Right lung (tissue), 10 donors: ENCODE data around the gene AQP4. TPM values are rescaled to one million over a fixed set of nuclear protein-coding genes. Genes with fewer than 3 reads are reported as not detected.

Source experiments
- DNase-seq, 2 donors: peaks; one replicate each; pipeline ENCODE4 v3.0.0-alpha.2; 2013
- long read RNA-seq, 8 donors: transcript quantifications; one replicate each; lab custom pipeline, GENCODE V29; 2026
- polyA plus RNA-seq, 5 donors: library from polyadenylated mRNA; unstranded; fragments of 120-200 nt; gene quantifications; one replicate each; pipeline versions ENCODE4 v1.2.1 to v1.2.3, GENCODE V29; 2013; ENCODE audit warnings: inconsistent platforms in 1 of 5, low replicate concordance in 1 of 5; ENCODE audit not compliant: insufficient read length in 5 of 5, insufficient read depth in 1 of 5

Gene AQP4
- 10 to 100 TPM; 30.6 to 99.5 (median 66.2) TPM for polyA plus RNA-seq
- long read RNA-seq, donor 1, full-length matches to known transcripts: 68 of 76 reads
- long read RNA-seq, donor 1, partial matches to known transcripts: 8 of 76 reads
- long read RNA-seq, donor 1, other reads (novel, unspliced or antisense): 0 of 76 reads
- long read RNA-seq, donor 2, full-length matches to known transcripts: 11 of 11 reads
- long read RNA-seq, donor 2, partial matches to known transcripts: 0 of 11 reads
- long read RNA-seq, donor 2, other reads (novel, unspliced or antisense): 0 of 11 reads
- long read RNA-seq, donor 3, full-length matches to known transcripts: 27 of 27 reads
- long read RNA-seq, donor 3, partial matches to known transcripts: 0 of 27 reads
- long read RNA-seq, donor 3, other reads (novel, unspliced or antisense): 0 of 27 reads
- long read RNA-seq, donor 4, full-length matches to known transcripts: 9 of 9 reads
- long read RNA-seq, donor 4, partial matches to known transcripts: 0 of 9 reads
- long read RNA-seq, donor 4, other reads (novel, unspliced or antisense): 0 of 9 reads
- long read RNA-seq, donor 5, full-length matches to known transcripts: 58 of 64 reads
- long read RNA-seq, donor 5, partial matches to known transcripts: 6 of 64 reads
- long read RNA-seq, donor 5, other reads (novel, unspliced or antisense): 0 of 64 reads
- long read RNA-seq, donor 6, full-length matches to known transcripts: 51 of 58 reads
- long read RNA-seq, donor 6, partial matches to known transcripts: 7 of 58 reads
- long read RNA-seq, donor 6, other reads (novel, unspliced or antisense): 0 of 58 reads
- long read RNA-seq, donor 7, full-length matches to known transcripts: 23 of 23 reads
- long read RNA-seq, donor 7, partial matches to known transcripts: 0 of 23 reads
- long read RNA-seq, donor 7, other reads (novel, unspliced or antisense): 0 of 23 reads
- long read RNA-seq, donor 8, full-length matches to known transcripts: 6 of 6 reads
- long read RNA-seq, donor 8, partial matches to known transcripts: 0 of 6 reads
- long read RNA-seq, donor 8, other reads (novel, unspliced or antisense): 0 of 6 reads

DNA sequence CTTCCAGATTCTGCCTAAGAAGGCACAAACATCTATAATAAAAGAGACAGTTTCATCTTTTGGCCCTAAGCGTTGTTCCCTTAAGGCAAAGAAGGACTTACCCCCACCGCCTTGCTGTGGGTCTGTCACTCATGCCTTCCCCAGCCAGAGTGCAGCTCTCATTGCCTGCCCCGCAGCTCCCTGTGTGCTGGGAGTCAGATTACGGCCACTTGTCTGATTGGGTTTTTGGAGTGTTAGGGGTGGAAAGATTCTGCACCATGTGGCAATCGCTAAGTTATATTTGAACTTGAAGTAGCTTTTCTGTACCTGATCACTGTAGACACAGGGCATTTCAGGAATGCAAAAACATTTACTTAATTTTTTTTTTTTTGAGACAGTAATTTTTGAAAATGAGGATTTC is at the start of gene AQP4:
AQP4 (minus strand) TSS at position 151 of the 400 bp plus-strand sequence; CDS start at position 133, 18 bp downstream.
- DNase-seq: peak; percentile 44 to 51

DNA sequence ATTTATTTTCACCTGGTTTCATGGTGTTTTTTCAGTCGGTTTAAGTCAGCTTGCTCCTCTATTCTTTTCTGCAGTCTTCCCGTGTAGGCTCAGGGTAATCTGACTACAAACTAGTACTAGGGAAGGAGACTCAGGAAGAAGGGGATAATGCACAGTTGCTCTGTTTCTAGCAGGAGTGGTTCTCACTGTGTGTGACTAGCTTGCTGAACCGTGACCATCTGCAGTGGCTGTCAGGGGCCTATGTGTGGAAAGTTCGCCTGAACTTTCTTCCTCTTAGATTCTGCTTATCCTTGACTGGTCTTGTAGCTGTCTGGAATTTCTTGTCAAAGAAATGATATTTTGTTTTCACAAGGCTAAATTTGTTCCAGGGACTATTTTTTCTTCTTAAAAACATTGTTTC is 46.3 kb upstream of the AQP4 start:
- DNase-seq: no peak

- DNase-seq: no peak
Measured at GRCh38 chr18:26909599-26910290, 44.2 kb upstream of the AQP4 start.

DNA sequence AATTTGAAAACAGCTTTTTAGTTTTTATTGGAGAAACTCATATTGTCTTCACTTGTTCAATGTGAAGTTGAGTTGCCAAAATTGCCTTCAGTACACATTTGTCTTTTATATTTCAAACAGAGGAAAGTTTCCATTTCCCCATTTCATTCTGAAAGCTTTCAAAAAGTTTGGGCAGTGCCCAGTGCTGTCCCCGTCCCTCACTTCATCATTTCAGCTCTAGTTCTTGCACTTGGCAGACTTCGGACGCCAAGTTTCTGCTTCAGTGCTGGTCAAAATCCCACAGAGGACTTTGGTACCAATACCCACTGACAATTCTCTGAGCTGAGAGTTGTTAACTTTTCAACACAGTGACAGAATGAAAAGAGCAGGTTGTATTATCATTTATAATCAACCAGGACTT is 43.4 kb upstream of the AQP4 start:
- no peak for DNase-seq

DNA sequence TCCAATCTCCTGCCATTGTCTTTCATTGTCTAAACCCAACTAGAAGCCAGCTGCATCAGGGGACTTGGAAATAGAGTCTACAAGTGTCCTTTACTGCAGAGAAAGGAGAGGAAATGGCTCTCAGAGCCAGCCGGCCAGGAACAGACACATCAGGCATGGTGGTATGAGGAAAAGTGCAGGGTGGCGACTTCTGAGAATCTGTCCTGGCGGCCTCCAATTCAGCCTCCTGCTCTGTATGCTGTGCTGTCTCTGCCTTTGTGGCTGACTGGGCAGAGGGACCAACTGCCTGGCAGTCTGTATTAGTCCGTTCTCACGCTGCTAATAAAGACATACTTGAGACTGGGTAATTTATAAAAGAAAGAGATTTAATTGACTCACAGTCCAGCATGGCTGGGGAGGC is 36.8 kb upstream of the AQP4 start:
- DNase-seq: no peak

GRCh38 chr18:26901020-26901419 is 35.5 kb upstream of the AQP4 start:
- DNase-seq: no peak

DNA sequence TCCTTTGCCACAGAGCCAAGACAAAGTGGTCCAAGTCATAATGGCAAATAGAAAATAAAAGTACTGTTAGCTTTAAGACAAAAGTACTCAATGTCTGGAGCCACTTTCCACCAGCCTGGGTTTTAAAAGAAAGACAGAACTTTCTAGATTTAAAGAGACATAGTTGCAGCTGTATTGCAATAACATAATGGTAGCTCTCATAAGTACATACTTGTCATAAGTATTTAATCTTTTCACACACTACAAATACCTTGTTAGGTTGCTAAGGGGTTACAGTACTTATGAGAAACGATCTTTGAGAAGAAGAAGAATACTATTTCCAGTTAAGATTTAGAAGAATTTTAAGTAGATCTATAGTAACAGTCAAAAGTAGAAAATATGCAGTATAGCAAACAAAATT is 28.9 kb upstream of the AQP4 start:
- DNase-seq: no peak

- no peak for DNase-seq
Measured at GRCh38 chr18:26893996-26894395, 28.5 kb upstream of the AQP4 start.

- DNase-seq: no peak
Measured at GRCh38 chr18:26888259-26888658, 22.8 kb upstream of the AQP4 start.

GRCh38 chr18:26875040-26875654 is 9.6 kb upstream of the AQP4 start:
- no peak for DNase-seq

- DNase-seq: no peak
Measured at GRCh38 chr18:26874283-26874682, 8.8 kb upstream of the AQP4 start.

- no peak for DNase-seq
Measured at GRCh38 chr18:26869640-26870039, 4.1 kb upstream of the AQP4 start.

DNA sequence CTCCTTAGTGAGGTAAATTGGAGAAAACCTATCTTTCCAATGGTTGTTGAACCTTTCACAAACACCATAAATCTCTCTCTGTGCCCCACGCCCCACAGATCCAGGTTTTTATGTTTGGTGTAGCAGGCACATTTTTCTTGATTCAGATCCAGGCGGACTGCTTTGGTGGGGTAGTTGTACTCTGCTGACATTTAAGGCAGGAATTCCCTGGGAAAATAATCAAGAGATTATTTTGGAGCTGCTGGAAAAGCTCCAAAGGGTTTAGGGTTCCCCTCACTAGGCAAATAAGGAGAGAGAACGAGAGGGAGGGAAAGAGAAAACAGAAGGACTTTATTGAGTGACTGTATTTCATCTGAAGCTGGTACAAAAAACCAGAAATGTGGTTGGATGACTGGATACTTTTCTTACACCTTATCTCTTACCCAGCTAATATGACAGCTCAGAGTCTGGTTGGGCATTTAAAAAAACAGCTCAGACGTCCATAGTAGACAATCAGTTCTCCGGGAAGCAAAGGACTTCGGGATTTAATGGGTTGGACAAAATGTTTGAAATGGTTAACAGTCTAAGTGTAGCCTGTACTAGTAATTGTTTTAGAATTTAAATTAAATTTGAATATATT is 3.6 kb upstream of the AQP4 start:
- DNase-seq: peak in 1 of 2 donors; percentile 12

- no peak for DNase-seq
Measured at GRCh38 chr18:26867471-26867870, 2.0 kb upstream of the AQP4 start.

DNA sequence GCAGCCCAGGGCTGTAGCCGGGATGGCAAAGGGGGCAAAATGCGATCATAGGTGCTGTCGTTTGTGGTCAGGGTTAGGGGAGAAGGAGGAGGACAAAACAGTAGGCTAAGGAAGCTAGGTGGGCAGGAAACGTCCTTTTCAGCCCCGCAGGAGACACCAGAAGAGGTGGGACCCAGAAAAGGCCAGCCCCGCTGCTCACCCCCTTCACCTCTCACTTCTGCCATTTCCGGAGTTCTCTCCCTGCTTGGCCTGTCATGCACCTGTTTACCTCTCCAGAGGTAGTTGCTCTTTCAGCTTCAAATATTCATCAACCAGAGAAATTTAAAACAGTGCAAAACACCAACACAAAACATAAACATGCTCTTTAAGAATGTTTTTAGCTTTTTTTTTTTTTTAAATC is 849 bp downstream of the AQP4 start:
- no peak for DNase-seq

DNA sequence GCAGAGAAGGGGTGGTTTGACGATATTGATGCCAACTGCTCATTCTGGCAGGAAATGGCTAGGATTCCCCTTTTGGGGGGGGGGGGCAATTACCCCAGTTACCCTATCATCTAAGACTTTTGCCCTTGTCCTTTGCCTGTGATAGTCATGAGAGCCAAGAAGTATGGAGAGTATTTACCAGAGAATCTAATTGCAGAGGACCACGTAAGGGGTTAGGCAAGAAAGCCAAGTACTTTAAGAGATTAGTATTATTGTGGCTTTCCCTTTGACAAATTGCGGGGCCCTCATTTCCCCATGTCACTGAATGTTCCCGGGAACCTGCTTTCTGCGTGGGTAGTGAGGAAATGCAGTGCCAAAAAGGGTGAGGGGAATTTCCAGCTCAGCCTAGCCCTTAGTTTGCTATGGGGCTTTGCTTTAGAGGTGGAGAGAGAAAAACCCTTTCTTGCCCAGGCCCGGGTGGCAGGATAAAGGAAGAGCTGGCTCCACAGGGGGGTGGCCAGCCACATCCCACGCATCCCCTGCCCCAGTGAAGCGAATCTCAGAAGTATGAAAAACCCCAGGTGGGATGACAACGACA is 1.5 kb downstream of the AQP4 start:
- DNase-seq: peak in 1 of 2 donors; percentile 6

DNA sequence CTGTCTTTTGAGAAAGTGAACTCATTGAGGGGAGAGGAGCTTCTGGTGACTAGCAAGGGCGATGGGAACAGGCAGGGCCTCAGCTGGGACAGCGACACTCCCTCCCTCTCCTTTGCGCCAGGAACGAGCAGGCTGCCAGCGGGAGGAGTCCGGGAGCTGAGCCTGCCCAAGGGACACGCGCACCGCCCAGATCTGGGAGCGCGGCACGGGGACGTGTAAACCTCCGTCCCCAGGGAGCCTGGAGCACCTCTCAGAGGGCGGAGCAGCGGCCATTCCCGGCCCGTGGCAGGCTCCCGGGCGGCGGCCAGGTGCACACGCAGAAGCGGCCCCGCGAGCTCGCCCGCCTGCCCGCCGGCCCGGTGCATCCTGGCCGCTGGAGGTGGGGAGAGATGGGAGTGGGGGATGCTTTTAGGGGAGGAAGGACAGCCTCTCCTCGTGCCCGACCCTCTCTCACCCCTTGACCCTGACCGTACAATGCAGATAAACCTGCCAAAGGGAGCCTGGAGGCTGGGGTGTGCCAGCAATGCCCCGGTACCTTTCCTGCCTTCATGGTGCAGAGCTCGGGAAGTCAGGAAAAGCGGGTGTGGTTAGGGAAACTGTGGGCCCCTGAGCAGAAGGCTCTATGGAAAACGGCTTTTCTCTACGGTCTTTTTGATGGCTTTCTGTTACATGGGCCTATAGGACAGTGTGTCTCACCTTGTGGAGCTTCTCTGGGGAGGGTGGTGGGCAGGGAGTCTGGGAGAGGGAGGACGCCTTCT is 2.2 kb downstream of the AQP4 start:
- peak; percentile 44 to 49 for DNase-seq

DNA sequence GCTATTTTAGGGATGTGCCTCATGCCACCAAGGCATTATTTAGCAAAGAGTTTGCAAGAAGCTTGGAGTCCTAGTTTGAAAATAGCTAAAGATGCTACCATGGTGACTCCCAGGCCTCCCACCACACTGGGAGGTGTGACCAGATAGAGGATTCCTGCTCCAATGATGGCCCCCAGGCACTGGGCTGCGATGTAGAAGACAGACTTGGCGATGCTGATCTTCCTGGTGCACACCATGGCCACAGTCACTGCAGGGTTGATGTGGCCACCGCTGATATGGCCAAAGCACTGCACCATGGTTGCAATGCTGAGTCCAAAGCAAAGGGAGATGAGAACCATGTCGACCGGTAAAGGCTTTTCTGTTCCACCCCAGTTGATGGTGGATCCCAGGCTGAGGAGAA is 3.4 kb downstream of the AQP4 start:
- DNase-seq: no peak

- no peak for DNase-seq
Measured at GRCh38 chr18:26854292-26854881, 11.1 kb downstream of the AQP4 start.
